Panc1 (cell line): Measurements from ENCODE around the gene SHROOM2.

Source experiments
- CTCF ChIP-seq: fragments of 450-650 bp; IDR thresholded peaks from 2 replicates; pipeline ENCODE4 v1.5.1; 2017; ENCODE audit warnings: mild to moderate bottlenecking
- POLR2AphosphoS5 ChIP-seq: IDR thresholded peaks from 2 replicates; pipeline ENCODE4 v1.6.1; 2012; ENCODE audit warnings: mild to moderate bottlenecking, low read depth, low read length, moderate library complexity

GRCh38 chrX:9846631-9847030 is 60.4 kb downstream of the SHROOM2 start:
- TF ChIP-seq CTCF (no peak), POLR2AphosphoS5 (no peak)
